ENCODE measurements around the gene PIP5K1C.

Gene PIP5K1C

DNA sequence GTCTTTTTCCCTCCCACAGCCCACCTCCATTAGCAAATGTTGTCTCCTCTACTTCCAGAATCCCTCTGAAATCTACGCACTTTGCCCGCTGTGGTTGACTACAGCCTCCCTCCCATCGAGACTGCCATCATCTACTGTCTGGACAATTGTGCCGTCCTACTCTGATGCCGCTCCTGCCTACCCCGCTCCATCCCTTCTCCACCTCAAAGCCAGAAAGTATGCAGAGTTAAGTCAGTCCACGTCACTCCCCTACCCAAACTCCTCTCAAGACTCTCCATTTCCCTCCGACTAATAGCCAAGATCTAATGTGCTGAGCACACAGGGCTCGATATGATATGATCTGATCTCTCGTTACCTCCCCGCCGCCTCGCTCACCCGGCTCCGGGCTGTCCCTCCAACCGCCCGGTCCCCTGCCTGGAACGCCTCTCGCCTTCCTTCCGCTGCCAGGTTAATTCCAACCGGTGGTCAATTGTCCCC lies 74.2 kb downstream of the PIP5K1C start:
- Histone ChIP-seq H3K9me3 (ENCODE audit: control insufficient read depth, low read length) (no peaks in the 10 kb centered on the region), H3K9ac (ENCODE audit: low read length) (peak overlapping the region; percentile 91), H3K4me3 (ENCODE audit: low read length) (peak overlapping the region; percentile 91), H3K27me3 (replicated peaks; ENCODE audit: control insufficient read depth, insufficient read depth, low read length) (no peaks in the 10 kb centered on the region), H3K36me3 (ENCODE audit: control insufficient read depth, insufficient read depth, low read length, severe bottlenecking) (peaks cover 11% of the 10 kb centered on the region), H3K4me1 (ENCODE audit: control insufficient read depth, insufficient read depth, low read length) (peaks cover 13% of the 10 kb centered on the region)
- DNase-seq (ENCODE audit: low read depth), result peak; percentile 56

DNA sequence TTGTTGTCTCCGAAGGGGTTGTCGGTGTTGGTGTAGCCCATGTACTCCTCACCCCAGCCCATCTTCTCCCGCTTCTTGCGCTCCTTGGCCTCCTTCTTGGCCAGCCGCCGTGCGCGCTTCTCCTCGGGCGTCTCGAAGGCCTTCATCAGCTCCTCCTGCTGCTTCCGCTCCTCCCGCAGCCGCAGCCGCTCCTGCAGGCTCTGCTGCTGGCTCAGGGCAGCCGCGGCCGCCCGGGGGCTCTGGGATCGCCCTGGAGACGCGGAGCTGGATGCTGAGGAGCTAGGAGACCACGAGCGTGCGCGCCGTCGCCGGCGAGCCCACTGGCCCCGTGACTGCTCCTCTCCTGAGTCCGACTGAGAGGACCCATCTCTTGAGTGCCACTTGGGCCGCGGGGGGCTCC lies 76.6 kb downstream of the PIP5K1C start:
- Histone ChIP-seq H3K9me3 (ENCODE audit: control insufficient read depth, low read length) (no peaks in the 10 kb centered on the region), H3K27me3 (replicated peaks; ENCODE audit: control insufficient read depth, insufficient read depth, low read length) (no peaks in the 10 kb centered on the region)

DNA sequence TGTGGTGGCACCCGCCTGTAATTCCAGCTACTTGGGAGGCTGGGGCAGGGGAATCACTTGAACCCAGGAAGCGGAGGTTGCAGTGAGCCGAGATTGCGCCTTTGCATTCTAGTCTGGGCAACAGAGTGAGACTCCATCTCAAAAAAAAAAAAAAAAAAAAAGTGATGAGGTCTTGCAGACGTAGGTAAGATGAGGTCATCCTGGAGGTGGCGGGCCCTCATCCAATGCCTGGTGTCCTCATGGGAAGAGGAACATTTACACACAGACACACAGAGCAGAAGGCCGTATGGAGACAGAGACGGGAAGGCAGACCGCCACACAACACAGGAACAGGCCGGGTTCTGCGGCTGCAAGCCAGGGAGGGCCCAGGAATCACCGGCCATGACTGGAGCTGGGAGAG lies 78.0 kb downstream of the PIP5K1C start:
- no peak for DNase-seq (ENCODE audit: low read depth)

More for the DNA sequence above, 76.6 kb downstream of the PIP5K1C start:
- Histone ChIP-seq H3K4me3 (ENCODE audit: low read length) (no peak overlapping the region), H3K9ac (ENCODE audit: low read length) (no peak overlapping the region), H3K36me3 (ENCODE audit: control insufficient read depth, insufficient read depth, low read length, severe bottlenecking) (peaks cover 11% of the 10 kb centered on the region), H3K4me1 (ENCODE audit: control insufficient read depth, insufficient read depth, low read length) (peaks cover 13% of the 10 kb centered on the region)
- DNase-seq (ENCODE audit: low read depth), result no peak

DNA sequence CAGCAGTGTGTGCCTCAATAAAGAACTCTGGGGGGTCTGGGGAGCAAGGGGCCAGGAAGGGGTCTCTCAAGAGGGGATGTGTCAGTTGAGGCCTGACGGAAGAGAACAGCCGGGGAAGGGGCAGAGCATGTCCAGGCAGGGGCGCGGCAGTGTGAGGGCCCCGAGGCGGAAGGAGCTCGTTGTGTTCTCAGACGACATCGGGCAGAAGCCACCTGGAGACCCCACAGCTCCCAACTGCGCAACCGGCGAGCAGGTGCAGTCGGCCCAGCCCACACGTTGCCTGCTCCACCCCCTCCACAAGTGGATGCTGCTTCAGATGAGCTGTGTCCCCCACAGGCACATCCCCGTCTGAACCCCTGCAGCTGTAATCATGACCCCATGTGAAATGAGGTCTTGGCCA lies 78.6 kb downstream of the PIP5K1C start:
- Histone ChIP-seq H3K4me3 (ENCODE audit: low read length) (no peak overlapping the region), H3K36me3 (ENCODE audit: control insufficient read depth, insufficient read depth, low read length, severe bottlenecking) (peaks cover 11% of the 10 kb centered on the region), H3K9me3 (ENCODE audit: control insufficient read depth, low read length) (no peaks in the 10 kb centered on the region), H3K27me3 (replicated peaks; ENCODE audit: control insufficient read depth, insufficient read depth, low read length) (no peaks in the 10 kb centered on the region), H3K9ac (ENCODE audit: low read length) (no peak overlapping the region), H3K4me1 (ENCODE audit: control insufficient read depth, insufficient read depth, low read length) (peaks cover 14% of the 10 kb centered on the region)
- DNase-seq (ENCODE audit: low read depth), result no peak

More for the DNA sequence above, 78.0 kb downstream of the PIP5K1C start:
- Histone ChIP-seq H3K4me1 (ENCODE audit: control insufficient read depth, insufficient read depth, low read length) (peaks cover 15% of the 10 kb centered on the region), H3K36me3 (ENCODE audit: control insufficient read depth, insufficient read depth, low read length, severe bottlenecking) (peaks cover 11% of the 10 kb centered on the region), H3K9me3 (ENCODE audit: control insufficient read depth, low read length) (no peaks in the 10 kb centered on the region), H3K9ac (ENCODE audit: low read length) (no peak overlapping the region), H3K4me3 (ENCODE audit: low read length) (no peak overlapping the region), H3K27me3 (replicated peaks; ENCODE audit: control insufficient read depth, insufficient read depth, low read length) (no peaks in the 10 kb centered on the region)

DNA sequence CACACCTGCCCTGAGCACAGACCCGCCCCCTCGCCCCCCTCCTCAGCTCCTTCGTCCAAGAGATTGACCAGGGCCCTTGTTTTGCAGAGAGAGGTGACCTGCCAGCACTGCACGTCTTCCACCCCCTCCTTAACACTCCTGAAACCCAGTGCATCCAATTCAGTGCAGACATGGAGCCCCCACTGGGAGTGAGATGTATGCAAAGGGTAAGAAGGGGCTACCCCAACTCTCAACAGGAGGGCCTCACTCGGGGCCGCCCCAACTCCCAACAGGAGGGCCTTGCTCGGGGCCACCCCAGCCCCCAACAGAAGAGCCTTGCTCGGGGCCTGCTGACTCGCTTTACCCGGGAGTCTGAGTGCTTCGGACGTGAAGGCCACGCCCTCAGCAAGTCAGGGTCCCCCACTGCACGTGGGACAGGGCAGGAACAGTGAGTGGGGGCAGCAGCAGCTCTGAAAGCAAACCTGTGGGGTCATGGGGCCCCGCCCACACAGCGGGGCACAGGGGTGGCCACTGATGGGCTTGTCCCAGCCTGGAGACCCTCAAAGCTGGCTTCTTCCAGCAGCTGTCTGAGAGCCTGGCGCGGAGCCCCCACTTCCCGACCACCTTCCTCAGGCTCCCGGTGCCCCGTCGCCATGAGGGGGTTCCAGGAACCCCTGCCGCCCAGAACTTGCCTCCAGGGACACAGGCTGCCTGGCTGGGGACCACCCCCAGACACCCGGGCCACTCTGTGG lies 79.3 kb downstream of the PIP5K1C start:
- no peaks in the 10 kb centered on the region for H3K9me3 ChIP-seq (ENCODE audit: control insufficient read depth, low read length)
- H3K9ac ChIP-seq (ENCODE audit: low read length), result no peak overlapping the region

DNA sequence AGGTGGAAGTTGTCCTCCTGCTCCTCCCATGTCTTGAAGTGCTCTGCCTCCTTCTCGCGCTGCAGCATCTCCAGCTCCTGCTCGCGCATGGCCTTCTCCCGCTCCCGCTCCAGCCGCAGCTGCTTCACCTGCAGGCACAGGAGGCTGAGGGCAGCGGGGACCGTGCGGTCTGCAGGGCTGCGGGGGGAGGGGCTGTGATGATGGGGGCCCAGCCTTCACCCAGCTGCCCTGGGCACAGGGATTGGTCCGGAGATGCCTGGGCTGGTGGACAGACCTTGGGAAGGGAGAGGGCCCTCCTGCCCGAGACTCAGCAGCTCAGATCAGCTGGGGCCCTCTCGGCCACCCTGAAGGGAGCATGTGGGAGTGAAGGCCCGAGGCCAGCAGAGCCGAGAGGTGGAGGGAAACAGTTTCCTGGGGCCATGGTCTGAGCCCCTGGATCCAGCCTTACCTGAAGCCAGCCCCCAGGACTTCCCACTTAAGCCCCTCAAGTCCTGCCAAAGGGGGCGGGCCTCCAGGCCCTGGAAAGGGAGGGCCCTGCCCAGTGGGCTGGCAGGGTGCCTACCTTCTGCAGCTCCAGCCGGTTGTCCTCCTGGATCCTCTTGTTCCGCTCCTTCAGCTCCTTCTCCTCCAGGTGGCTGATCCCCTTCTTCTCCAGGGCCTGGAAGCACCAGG lies 80.0 kb downstream of the PIP5K1C start:
- Histone ChIP-seq H3K9ac (ENCODE audit: low read length) (no peak overlapping the region), H3K27me3 (replicated peaks; ENCODE audit: control insufficient read depth, insufficient read depth, low read length) (no peaks in the 10 kb centered on the region), H3K9me3 (ENCODE audit: control insufficient read depth, low read length) (no peaks in the 10 kb centered on the region), H3K36me3 (ENCODE audit: control insufficient read depth, insufficient read depth, low read length, severe bottlenecking) (peaks cover 11% of the 10 kb centered on the region), H3K4me3 (ENCODE audit: low read length) (no peak overlapping the region), H3K4me1 (ENCODE audit: control insufficient read depth, insufficient read depth, low read length) (peaks cover 8% of the 10 kb centered on the region)
- no peak for DNase-seq (ENCODE audit: low read depth)

More for the DNA sequence above, 79.3 kb downstream of the PIP5K1C start:
- no peak for DNase-seq (ENCODE audit: low read depth)
- no peak overlapping the region for H3K4me3 ChIP-seq (ENCODE audit: low read length)
- peaks cover 11% of the 10 kb centered on the region for H3K36me3 ChIP-seq (ENCODE audit: control insufficient read depth, insufficient read depth, low read length, severe bottlenecking)
- no peaks in the 10 kb centered on the region for H3K27me3 ChIP-seq (replicated peaks; ENCODE audit: control insufficient read depth, insufficient read depth, low read length)
- peaks cover 14% of the 10 kb centered on the region for H3K4me1 ChIP-seq (ENCODE audit: control insufficient read depth, insufficient read depth, low read length)

DNA sequence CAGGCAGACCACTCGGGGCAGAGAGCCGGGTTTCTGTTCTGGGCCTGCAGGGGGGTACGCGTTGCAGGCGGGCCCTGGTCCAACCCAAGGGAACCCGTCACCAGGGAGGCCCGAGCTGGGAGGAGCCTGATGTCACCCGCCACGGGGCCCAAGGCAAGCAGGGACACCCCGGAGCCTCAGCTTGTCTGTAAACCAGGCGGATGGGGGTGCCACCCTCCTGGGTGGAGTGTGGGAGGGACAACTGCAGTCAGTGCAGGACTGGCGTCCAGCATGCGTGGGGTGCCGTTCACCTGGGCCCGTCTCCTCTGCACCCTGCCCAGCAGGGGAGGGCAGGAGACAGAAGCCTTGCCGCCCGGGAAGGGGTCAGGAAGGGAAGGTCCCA lies 80.6 kb downstream of the PIP5K1C start:
- DNase-seq (ENCODE audit: low read depth), result no peak
- H3K36me3 ChIP-seq (ENCODE audit: control insufficient read depth, insufficient read depth, low read length, severe bottlenecking), result peaks cover 11% of the 10 kb centered on the region
- peaks cover 4% of the 10 kb centered on the region for H3K4me1 ChIP-seq (ENCODE audit: control insufficient read depth, insufficient read depth, low read length)
- H3K27me3 ChIP-seq (replicated peaks; ENCODE audit: control insufficient read depth, insufficient read depth, low read length), result no peaks in the 10 kb centered on the region
- H3K9ac ChIP-seq (ENCODE audit: low read length), result no peak overlapping the region
- no peaks in the 10 kb centered on the region for H3K9me3 ChIP-seq (ENCODE audit: control insufficient read depth, low read length)
- H3K4me3 ChIP-seq (ENCODE audit: low read length), result no peak overlapping the region

DNA sequence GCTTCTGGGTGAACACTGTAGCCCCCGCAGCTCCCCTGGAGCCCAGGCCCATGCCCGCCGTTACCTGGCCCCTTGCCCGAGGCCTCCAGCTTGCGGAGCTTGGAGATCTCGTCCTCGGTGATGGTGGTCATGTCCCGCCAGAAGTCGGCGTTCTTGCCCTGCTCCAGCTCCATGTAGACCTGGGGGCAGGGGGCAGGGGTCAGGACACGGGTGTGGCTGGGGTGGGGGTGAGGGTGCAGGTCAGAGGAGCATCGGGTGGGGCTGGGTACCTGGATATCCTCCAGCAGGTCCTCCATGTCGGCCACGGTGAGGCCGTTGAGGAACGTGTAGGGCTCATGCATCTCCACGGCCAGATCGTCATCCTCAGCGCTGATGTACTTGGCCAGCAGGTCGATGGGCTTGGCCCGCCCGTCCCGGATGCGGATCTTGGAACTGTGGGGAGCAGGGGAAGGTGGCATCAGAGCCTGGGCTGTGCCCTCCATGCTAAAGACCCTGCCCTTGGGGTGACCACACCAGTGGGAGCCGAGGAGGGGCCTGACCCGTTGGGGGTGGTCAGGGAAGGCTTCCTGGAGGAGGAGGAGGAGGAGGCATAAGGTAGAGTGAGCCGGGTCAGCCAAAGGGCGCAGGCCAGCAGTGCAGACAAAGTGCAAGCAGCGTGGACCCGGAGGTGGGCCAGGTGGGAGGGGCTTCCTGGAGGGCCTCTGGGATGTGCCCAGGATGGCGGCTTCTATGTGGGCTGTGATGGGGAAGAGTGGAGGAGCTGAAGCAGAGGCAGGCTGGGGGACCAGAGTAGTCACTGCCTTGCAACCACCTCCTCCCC lies 81.2 kb downstream of the PIP5K1C start:
- H3K4me3 ChIP-seq (ENCODE audit: low read length), result no peak overlapping the region
- peaks cover 11% of the 10 kb centered on the region for H3K36me3 ChIP-seq (ENCODE audit: control insufficient read depth, insufficient read depth, low read length, severe bottlenecking)

DNA sequence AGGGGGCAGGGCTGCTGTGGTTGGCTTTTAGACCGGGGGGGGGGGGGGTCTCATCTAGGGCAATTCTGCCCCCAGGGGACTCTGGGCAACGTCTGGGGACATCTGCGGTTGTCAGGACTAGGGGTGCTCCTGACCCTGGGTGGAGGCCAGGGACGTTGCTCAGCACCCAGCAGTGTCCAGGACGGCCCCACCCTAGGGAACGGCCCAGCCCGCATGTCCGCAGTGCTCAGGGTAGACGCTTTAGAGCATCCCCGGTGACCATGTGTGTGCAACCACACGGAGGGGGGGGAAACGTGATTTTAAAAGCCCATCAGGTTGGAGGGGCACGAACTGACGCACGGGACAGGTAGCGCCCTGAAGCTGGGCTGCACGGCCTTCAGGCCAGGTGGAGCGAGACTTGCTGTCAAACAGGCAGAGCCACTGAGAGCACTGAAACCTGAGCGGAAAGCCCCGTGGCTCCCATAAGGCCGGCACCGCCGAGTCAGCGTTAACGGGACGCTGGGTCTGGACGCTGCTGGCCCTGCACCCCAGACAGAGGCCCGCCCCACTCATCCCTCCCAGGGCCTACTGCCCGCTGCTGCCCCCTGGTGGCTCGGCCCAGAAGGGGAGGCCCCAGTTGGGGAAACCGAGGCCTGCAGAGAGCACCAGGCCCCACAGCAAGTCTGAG lies 82.0 kb downstream of the PIP5K1C start:
- Histone ChIP-seq H3K4me3 (ENCODE audit: low read length) (peak overlapping the region; percentile 62), H3K36me3 (ENCODE audit: control insufficient read depth, insufficient read depth, low read length, severe bottlenecking) (peaks cover 8% of the 10 kb centered on the region), H3K9ac (ENCODE audit: low read length) (peak overlapping the region; percentile 78), H3K27me3 (replicated peaks; ENCODE audit: control insufficient read depth, insufficient read depth, low read length) (no peaks in the 10 kb centered on the region), H3K9me3 (ENCODE audit: control insufficient read depth, low read length) (no peaks in the 10 kb centered on the region), H3K4me1 (ENCODE audit: control insufficient read depth, insufficient read depth, low read length) (peaks cover 4% of the 10 kb centered on the region)
- DNase-seq (ENCODE audit: low read depth), result peak; percentile 77

More for the DNA sequence above, 81.2 kb downstream of the PIP5K1C start:
- DNase-seq (ENCODE audit: low read depth), result no peak
- Histone ChIP-seq H3K9me3 (ENCODE audit: control insufficient read depth, low read length) (no peaks in the 10 kb centered on the region), H3K4me1 (ENCODE audit: control insufficient read depth, insufficient read depth, low read length) (peaks cover 4% of the 10 kb centered on the region), H3K27me3 (replicated peaks; ENCODE audit: control insufficient read depth, insufficient read depth, low read length) (no peaks in the 10 kb centered on the region), H3K9ac (ENCODE audit: low read length) (no peak overlapping the region)

DNA sequence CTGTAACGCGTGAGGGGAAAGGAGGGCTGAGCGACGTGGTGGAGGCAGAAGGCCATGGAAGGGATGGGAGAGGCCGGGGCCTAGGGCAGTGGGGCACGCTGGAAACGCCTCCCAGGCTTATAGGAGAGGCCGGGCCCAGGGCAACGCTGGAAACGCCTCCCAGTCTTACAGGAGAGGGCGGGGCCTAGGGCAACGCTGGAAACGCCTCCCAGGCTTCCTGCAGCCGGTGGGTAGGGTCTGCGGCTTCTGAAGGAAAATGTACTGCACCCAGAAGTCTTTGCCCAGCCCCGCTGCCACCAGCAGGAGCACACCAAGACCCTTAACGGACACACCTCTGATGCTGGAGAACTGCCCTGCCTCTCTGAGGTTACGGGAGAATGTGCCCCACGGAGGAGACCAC lies 82.8 kb downstream of the PIP5K1C start:
- Histone ChIP-seq H3K27me3 (replicated peaks; ENCODE audit: control insufficient read depth, insufficient read depth, low read length) (no peaks in the 10 kb centered on the region), H3K9ac (ENCODE audit: low read length) (no peak overlapping the region), H3K4me1 (ENCODE audit: control insufficient read depth, insufficient read depth, low read length) (peaks cover 4% of the 10 kb centered on the region), H3K9me3 (ENCODE audit: control insufficient read depth, low read length) (no peaks in the 10 kb centered on the region), H3K4me3 (ENCODE audit: low read length) (no peak overlapping the region), H3K36me3 (ENCODE audit: control insufficient read depth, insufficient read depth, low read length, severe bottlenecking) (peaks cover 4% of the 10 kb centered on the region)
- DNase-seq (ENCODE audit: low read depth), result no peak

Measured in adipocyte (in vitro differentiated cells).